Body of pancreas (tissue), 4 donors: Measurements from ENCODE around the gene MOSMO. TPM values are rescaled to one million over a fixed set of nuclear protein-coding genes. Genes with fewer than 3 reads are reported as not detected.
A peak's percentile ranks its signal among the peaks of the same experiment; 100 is the strongest.

ENCODE experiments used
- ATAC-seq: fragments of 150-250 bp; one replicate; pipeline ENCODE4 v1.9.1; 2016
- DNase-seq, 4 donors: peaks; one replicate each; pipeline ENCODE4 v3.0.0-alpha.2; 2019
- H3K27ac ChIP-seq, 4 donors: fragments of 200-600 bp; sonication (generic); 1 replicate in 3 of 4; 2 replicates in 1 of 4; pipeline versions ENCODE4 v1.5.1 to v1.6.1; 2016 to 2019; ENCODE audit warnings: mild to moderate bottlenecking in 1 of 4, mixed read lengths in 1 of 4, moderate library complexity in 1 of 4
- H3K27me3 ChIP-seq, 2 donors: fragments of 200-600 bp; sonication (generic); one replicate each; pipeline ENCODE4 v1.6.0; 2016; ENCODE audit warnings: mild to moderate bottlenecking in 1 of 2
- H3K36me3 ChIP-seq, 2 donors: fragments of 200-600 bp; sonication (generic); replicated peaks in 1 of 2; 2 replicates each; pipeline ENCODE4 v1.5.1; 2016; ENCODE audit warnings: low read depth in 2 of 2; ENCODE audit not compliant: insufficient read depth in 1 of 2
- H3K4me1 ChIP-seq: fragments of 200-600 bp; sonication (generic); one replicate; pipeline ENCODE4 v1.6.0; 2016
- H3K4me3 ChIP-seq, 2 donors: fragments of 200-600 bp; sonication (generic); 1 replicate in 1 of 2; 2 replicates in 1 of 2; pipeline ENCODE4 v1.5.1; 2016 to 2019
- H3K9me3 ChIP-seq, 3 donors: fragments of 200-600 bp; sonication (generic); 1 replicate in 2 of 3; 2 replicates in 1 of 3; pipeline ENCODE4 v1.5.1; 2016
- CTCF ChIP-seq, 7 experiments: fragments of 450-650 bp in 4 of 7; fragments of 200-600 bp in 3 of 7; sonication (generic) in 3 of 7; IDR thresholded peaks; one replicate each; pipeline ENCODE4 v1.5.1; 2016 to 2019; ENCODE audit warnings: antibody characterized with exemption in 7 of 7
- POLR2A ChIP-seq, 3 donors: fragments of 450-650 bp; IDR thresholded peaks; one replicate each; pipeline ENCODE4 v1.6.1; 2016; ENCODE audit warnings: antibody characterized with exemption in 3 of 3, mild to moderate bottlenecking in 2 of 3
- whole genome bisulfite sequencing, 2 donors: methylation state at CpG; one replicate each; pipeline ENCODE4 v1.1.5; 2017; 5-methylcytosine and 5-hydroxymethylcytosine counted together
- intact Hi-C: fragments of 100-400 bp; cut with DNase I; formaldehyde crosslinking; loops from one replicate; pipeline ENCODE4 v1.15.1; 2023
- total RNA-seq, 2 donors: library from RNA; depleted of rRNA; stranded (reverse); fragments of >200 nt; gene quantifications; one replicate each; pipeline ENCODE4 v1.1.0, GENCODE V29; 2016

MOSMO gene
- total RNA-seq, 2 donors from 2014 or later: 3.6 to 13.2 TPM

GRCh38 chr16:22005746-22006145 is 2.2 kb upstream of the MOSMO start:
- TF ChIP-seq POLR2A (IDR thresholded peaks at IDR 0.05) (no peak), CTCF (IDR thresholded peaks at IDR 0.05) (no peak)
- no peaks in the 10 kb centered on the region for H3K27me3 ChIP-seq
- ATAC-seq (no peak), DNase-seq (no peak)
- WGBS, 2 donors: 76 to 78% methylated on average over 1 of the region's 1 CpG
- no peaks in the 10 kb centered on the region for H3K36me3 ChIP-seq
- no peak overlapping the region for H3K27ac ChIP-seq
- H3K4me1 ChIP-seq: peaks cover 22% of the 10 kb centered on the region
- no peak overlapping the region for H3K4me3 ChIP-seq
- H3K9me3 ChIP-seq: no peaks in the 10 kb centered on the region
- intact Hi-C loops: loop anchor here (5.0 to 10.0 kb wide), 2 partner anchors 72 to 299 kb away; no protein-coding TSS in a partner anchor

- peaks cover 16% of the 10 kb centered on the region for H3K4me1 ChIP-seq
- H3K27ac ChIP-seq: no peak overlapping the region
- H3K36me3 ChIP-seq: no peaks in the 10 kb centered on the region
- no peak overlapping the region for H3K4me3 ChIP-seq
- intact Hi-C loops: loop anchor here (5.0 to 10.0 kb wide), 2 partner anchors 71 to 298 kb away; no protein-coding TSS in a partner anchor
- no peak for ATAC-seq
- TF ChIP-seq POLR2A (IDR thresholded peaks at IDR 0.05) (no peak), CTCF (IDR thresholded peaks at IDR 0.05) (no peak)
- no peaks in the 10 kb centered on the region for H3K27me3 ChIP-seq
- DNase-seq: no peak
- 62 to 68% methylated on average over 6 of the region's 6 CpGs for WGBS, 2 donors
- H3K9me3 ChIP-seq: no peaks in the 10 kb centered on the region
Observed at GRCh38 chr16:22006636-22007035, 1.3 kb upstream of the MOSMO start.

GRCh38 chr16:22007159-22007508 is 777 bp upstream of the MOSMO start:
- H3K9me3 ChIP-seq: no peaks in the 10 kb centered on the region
- WGBS, 2 donors: 3 to 8% methylated on average over 8 of the region's 8 CpGs
- ATAC-seq (no peak), DNase-seq (no peak)
- peak overlapping the region; percentile 60 to 68 for H3K4me3 ChIP-seq
- intact Hi-C loops: loop anchor here (5.0 to 10.0 kb wide), 2 partner anchors 70 to 298 kb away; no protein-coding TSS in a partner anchor
- TF ChIP-seq CTCF (IDR thresholded peaks at IDR 0.05) (no peak), POLR2A (IDR thresholded peaks at IDR 0.05) (no peak)
- peak overlapping the region in 3 of 4 donors; percentile 69 to 73 (median 72) for H3K27ac ChIP-seq
- H3K4me1 ChIP-seq: peaks cover 16% of the 10 kb centered on the region
- no peaks in the 10 kb centered on the region for H3K27me3 ChIP-seq
- no peaks in the 10 kb centered on the region for H3K36me3 ChIP-seq

- peak overlapping the region in 2 of 4 donors; percentile 35 to 52 for H3K27ac ChIP-seq
- peaks cover 16% of the 10 kb centered on the region for H3K4me1 ChIP-seq
- 1% methylated on average over 24 to 58 of the region's 65 CpGs for whole genome bisulfite sequencing, 2 donors
- intact Hi-C loops: loop anchor here (5.0 to 10.0 kb wide), 2 partner anchors 69 to 296 kb away; no protein-coding TSS in a partner anchor
- peak overlapping the region; percentile 58 to 97 for H3K4me3 ChIP-seq
- peak; percentile 29 for ATAC-seq
- peak; percentile 13 to 30 (median 18) for DNase-seq
- no peaks in the 10 kb centered on the region for H3K36me3 ChIP-seq
- H3K9me3 ChIP-seq: no peaks in the 10 kb centered on the region
- TF ChIP-seq CTCF (IDR thresholded peaks at IDR 0.05) (no peak), POLR2A (IDR thresholded peaks at IDR 0.05) (no peak)
- no peaks in the 10 kb centered on the region for H3K27me3 ChIP-seq
Observed at GRCh38 chr16:22008215-22009059, 526 bp downstream of the MOSMO start.
